GM12891 (cell line): ENCODE data around the gene PRKCA.

ENCODE experiments used
- POLR2A ChIP-seq: IDR thresholded peaks from 2 replicates; pipeline ENCODE4 v1.6.1; 2011; ENCODE audit warnings: low read depth, low read length, control low read depth
- POLR2AphosphoS5 ChIP-seq: IDR thresholded peaks from 2 replicates; pipeline ENCODE4 v1.6.1; 2011; ENCODE audit warnings: low read depth, low read length, control low read depth
- POU2F2 ChIP-seq: IDR thresholded peaks from 2 replicates; pipeline ENCODE4 v1.6.1; 2011; ENCODE audit warnings: low read depth, mild to moderate bottlenecking, control low read depth, low read length, moderate library complexity
- SPI1 ChIP-seq: IDR thresholded peaks from 2 replicates; pipeline ENCODE4 v1.6.1; 2011; ENCODE audit warnings: low read depth, low read length, control low read depth
- TAF1 ChIP-seq: IDR thresholded peaks from 2 replicates; pipeline ENCODE4 v1.6.1; 2011; ENCODE audit warnings: low read depth, low read length, control low read depth

GRCh38 chr17:66485309-66485947, 183.0 kb downstream of the PRKCA start:
- no peak for TF ChIP-seq POLR2A
- no peak for TF ChIP-seq SPI1
- no peak for TF ChIP-seq POLR2AphosphoS5
- TF ChIP-seq TAF1, result no peak
- no peak for TF ChIP-seq POU2F2
